Activated T-cell treated with anti-CD3 and anti-CD28 coated beads for 24 hours (primary cell): Measurements from ENCODE around the gene TMEM179.

Experiments
- DNase-seq: peaks from one replicate; pipeline ENCODE4 v3.0.0-alpha.2; 2020; ENCODE audit warnings: low read depth

Gene TMEM179

DNA sequence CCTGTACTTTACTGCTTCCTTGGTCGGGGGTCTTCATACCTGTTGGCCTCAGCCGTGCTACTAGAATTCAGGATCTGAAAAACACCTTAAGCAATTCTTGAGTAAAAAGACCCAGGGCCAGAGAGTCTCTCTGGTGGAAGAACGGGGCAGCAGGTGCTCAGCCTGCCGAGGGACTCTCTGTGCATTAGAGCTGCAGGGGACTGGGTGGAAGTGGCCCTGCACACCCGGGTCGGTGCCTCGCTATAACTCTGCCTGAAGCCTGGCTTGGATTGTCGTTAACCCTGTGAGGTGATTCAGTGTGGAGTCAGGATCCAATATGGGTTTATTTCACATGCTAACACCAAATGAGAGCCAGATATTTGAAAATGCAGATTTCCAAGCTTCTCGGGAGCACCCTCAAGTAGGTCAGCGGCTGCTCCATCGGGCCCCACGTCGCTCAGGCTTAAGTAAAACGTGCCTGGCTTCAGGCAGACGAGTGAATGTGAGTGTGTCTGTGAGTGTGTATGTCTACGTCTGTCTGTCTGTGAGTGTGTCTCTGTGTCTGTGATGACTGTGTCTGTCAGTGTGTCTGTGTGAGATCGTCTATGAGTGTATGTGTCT is 60.1 kb downstream of the TMEM179 start:
- no peak for DNase-seq

DNA sequence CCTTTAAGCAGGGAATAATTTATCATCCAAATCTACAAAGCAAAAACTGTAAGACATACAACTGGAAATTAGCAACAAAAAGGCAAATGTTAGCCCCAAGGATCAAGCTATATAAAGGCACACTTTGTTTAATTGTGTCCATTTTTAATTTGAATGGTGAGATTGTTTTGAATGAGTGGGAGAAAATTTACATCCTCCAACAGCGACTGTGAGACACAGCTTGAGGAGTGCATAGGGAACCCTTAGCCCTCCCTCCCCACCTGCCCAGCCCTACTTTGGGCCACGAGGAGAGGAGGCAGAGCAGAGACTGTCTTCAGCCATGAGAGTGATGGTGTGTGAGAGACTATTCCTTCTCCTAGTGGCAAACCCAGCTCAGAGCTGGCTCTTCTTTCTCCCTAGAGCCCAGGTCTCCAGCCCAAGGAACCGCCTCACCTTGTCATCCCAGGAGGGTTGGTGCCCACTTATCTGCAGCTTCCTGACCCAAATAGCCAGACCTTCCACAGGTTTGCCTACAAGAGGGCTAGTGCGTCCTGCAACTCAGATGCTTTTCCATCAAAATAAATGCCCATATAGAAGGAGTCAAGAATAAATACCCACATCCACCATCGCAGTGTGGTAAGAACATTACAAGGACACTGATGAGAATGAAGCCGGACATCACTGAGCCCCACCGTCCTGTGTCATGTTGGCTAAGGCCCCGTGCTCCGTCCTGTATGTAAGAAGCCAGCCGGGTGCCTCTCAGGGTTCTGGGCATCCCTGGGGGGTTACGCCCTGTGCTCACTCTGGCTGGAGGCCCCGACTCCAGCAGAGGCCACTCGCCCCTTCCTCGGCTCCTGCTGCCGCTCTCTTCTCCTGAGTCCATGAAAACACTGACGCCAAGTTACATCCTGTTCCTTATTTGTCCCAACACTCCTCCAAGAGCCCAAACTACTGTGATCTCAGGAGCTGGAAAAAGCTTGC is 61.4 kb downstream of the TMEM179 start:
- no peak for DNase-seq

DNA sequence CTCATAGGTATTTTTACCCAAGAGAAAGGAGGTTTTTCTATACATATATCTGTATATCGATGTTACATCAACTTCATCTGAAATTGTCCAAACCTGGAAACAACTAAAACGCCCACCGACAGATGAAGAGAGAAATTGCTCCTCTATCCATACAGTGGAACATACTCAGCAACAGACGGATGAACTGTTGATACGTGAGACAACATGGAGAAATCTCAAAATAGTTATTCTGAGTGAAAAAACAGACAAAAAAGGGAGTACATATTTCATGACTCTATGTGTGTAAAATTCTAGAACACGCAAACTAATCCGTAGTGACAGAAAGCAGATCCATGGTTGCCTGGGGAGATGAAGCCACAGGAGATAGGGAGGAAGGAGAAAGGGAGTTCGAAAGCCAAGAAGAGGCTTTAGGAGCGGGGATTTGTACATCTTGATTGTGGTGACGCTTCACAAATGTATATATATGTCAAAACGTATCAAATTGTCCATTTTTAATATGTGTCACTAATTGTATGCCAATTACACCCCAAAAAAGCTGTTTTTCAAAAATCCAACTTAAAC is 62.6 kb downstream of the TMEM179 start:
- DNase-seq: no peak
